Neural crest cell (in vitro differentiated cells): Measurements from ENCODE around the gene APCDD1L. TPM values are rescaled to one million over a fixed set of nuclear protein-coding genes. Genes with fewer than 3 reads are reported as not detected.

Source experiments
- DNase-seq: peaks from one replicate; pipeline ENCODE4 v3.0.0; 2021; ENCODE audit warnings: low read depth, mixed read lengths, low spot score
- H3K27ac Mint-ChIP-seq: one replicate; pipeline ENCODE4 v1.8.0; 2021; ENCODE audit warnings: mild to moderate bottlenecking, mixed read lengths; ENCODE audit not compliant: unreplicated experiment
- H3K27me3 Mint-ChIP-seq: 2 replicates; pipeline ENCODE4 v1.8.0; 2021; ENCODE audit warnings: low read depth, mild to moderate bottlenecking, mixed read lengths
- H3K36me3 Mint-ChIP-seq: 2 replicates; pipeline ENCODE4 v1.8.0; 2021; ENCODE audit warnings: low read depth, mild to moderate bottlenecking, mixed read lengths
- H3K4me1 Mint-ChIP-seq: 2 replicates; pipeline ENCODE4 v1.8.0; 2021; ENCODE audit warnings: mixed read lengths
- H3K4me3 Mint-ChIP-seq: one replicate; pipeline ENCODE4 v1.8.0; 2021; ENCODE audit warnings: mild to moderate bottlenecking, mixed read lengths
- H3K9me3 Mint-ChIP-seq: 2 replicates; pipeline ENCODE4 v1.8.0; 2021; ENCODE audit warnings: mixed read lengths
- total RNA-seq: library from RNA; stranded (reverse); gene quantifications from 2 replicates; pipeline ENCODE4 v1.2.1, GENCODE V29; 2021
- TF ChIP-seq, protein P1 (sequence below): fragments of 200-600 bp; sonication (generic); conservative IDR thresholded peaks from 2 replicates; pipeline ENCODE4 v1.5.0; 2021; ENCODE audit warnings: antibody characterized with exemption, mild to moderate bottlenecking

Gene APCDD1L
- total RNA-seq, 1 donor from 2014 or later = not detected

- peaks cover 7% of the 10 kb centered on the region for H3K27me3 Mint-ChIP-seq
- peaks cover 9% of the 10 kb centered on the region for H3K4me1 Mint-ChIP-seq
- DNase-seq = no peak
- TF ChIP-seq, protein P1, sequence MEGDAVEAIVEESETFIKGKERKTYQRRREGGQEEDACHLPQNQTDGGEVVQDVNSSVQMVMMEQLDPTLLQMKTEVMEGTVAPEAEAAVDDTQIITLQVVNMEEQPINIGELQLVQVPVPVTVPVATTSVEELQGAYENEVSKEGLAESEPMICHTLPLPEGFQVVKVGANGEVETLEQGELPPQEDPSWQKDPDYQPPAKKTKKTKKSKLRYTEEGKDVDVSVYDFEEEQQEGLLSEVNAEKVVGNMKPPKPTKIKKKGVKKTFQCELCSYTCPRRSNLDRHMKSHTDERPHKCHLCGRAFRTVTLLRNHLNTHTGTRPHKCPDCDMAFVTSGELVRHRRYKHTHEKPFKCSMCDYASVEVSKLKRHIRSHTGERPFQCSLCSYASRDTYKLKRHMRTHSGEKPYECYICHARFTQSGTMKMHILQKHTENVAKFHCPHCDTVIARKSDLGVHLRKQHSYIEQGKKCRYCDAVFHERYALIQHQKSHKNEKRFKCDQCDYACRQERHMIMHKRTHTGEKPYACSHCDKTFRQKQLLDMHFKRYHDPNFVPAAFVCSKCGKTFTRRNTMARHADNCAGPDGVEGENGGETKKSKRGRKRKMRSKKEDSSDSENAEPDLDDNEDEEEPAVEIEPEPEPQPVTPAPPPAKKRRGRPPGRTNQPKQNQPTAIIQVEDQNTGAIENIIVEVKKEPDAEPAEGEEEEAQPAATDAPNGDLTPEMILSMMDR = no peak
- H3K36me3 Mint-ChIP-seq = no peaks in the 10 kb centered on the region
- no peaks in the 10 kb centered on the region for H3K9me3 Mint-ChIP-seq
- H3K27ac Mint-ChIP-seq = no peak overlapping the region
- H3K4me3 Mint-ChIP-seq = no peak overlapping the region
Measured at GRCh38 chr20:58551631-58552030, 36.4 kb upstream of the APCDD1L start.

DNA sequence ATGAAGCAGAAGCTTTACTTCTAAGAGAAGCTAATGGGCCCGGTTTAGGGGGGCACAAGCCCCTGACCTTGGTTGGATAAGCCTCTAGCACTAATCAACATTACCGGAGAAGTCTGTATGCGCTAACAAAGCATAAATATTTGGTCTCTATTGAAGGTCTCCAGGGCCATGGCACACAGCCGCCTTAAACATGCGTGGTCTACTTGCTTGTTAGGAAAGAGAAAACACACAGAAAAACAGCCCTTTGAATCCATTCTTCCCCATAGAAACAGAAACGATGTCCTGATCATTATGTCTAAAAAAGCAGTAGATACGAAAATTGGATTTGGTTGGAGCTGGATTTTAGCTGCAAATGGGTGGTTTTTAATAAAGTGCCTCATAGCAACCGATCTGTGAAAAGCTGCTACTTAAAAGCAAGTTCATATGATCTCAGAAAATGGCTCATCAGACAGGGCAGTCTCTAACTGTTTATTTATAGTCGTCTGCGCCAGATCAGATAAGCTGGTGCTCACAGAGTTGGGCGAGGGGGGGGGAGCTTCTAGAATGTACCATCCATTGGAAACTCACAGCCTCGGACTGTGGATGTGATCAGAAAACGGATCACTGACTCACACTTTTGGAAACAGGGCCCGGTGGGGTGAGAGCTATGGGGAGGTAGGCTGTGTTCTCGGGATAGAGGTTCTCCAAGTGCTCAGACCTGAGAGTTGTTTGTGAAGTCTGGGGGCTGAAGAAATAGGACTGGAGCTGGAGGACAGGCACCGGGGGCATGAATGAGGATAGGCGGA, 35.3 kb upstream of the APCDD1L start:
- Mint-ChIP-seq H3K4me1 (peaks cover 9% of the 10 kb centered on the region), H3K4me3 (no peak overlapping the region), H3K36me3 (no peaks in the 10 kb centered on the region), H3K27ac (no peak overlapping the region), H3K27me3 (peaks cover 7% of the 10 kb centered on the region), H3K9me3 (no peaks in the 10 kb centered on the region)
- DNase-seq = no peak
- TF ChIP-seq, protein P1 = no peak

GRCh38 chr20:58549231-58550209, 34.3 kb upstream of the APCDD1L start:
- Mint-ChIP-seq H3K36me3 (no peaks in the 10 kb centered on the region), H3K27me3 (peaks cover 7% of the 10 kb centered on the region), H3K4me3 (no peak overlapping the region), H3K9me3 (no peaks in the 10 kb centered on the region), H3K27ac (no peak overlapping the region), H3K4me1 (peaks cover 9% of the 10 kb centered on the region)
- TF ChIP-seq, protein P1 = no peak
- no peak for DNase-seq

- TF ChIP-seq, protein P1 = no peak
- Mint-ChIP-seq H3K36me3 (no peaks in the 10 kb centered on the region), H3K4me3 (no peak overlapping the region), H3K4me1 (peaks cover 14% of the 10 kb centered on the region), H3K9me3 (no peaks in the 10 kb centered on the region), H3K27ac (no peak overlapping the region), H3K27me3 (peaks cover 2% of the 10 kb centered on the region)
- no peak for DNase-seq
Measured at GRCh38 chr20:58547623-58548475, 32.6 kb upstream of the APCDD1L start.
